Measurements from ENCODE around the gene HOXC11. TPM values are rescaled to one million over a fixed set of nuclear protein-coding genes. Genes with fewer than 3 reads are reported as not detected.

The HOXC11 gene
- total RNA-seq, 2 donors from 2014 or later = not detected

DNA sequence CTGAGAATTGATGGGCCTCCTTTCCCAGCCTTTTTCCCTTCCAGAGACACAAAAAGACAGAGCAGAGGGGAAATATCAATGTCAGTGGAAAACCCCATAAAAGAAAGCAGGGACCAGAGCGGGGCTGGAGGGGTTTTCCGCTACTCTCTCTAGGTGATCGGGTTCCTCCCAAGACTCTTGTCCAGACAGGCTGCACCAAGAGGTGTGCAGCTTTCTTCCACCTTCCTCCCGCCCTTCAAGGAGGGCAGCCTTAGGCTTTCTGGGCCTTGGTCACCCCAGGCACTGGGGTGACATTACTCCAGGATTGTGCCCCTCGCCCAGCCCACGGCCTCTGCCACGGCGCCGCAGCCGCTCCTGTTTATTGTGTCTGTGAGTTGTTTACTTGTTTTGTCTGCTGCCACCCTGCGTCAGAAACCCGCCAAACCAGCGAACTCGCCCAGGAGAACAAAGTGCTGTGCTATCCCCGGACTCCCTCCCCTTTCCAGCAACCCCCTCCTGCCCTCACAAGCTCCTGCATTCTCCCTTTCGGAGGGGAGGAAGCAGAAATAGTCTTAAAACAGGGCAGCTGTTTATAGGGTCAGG lies 48.6 kb downstream of the HOXC11 start:
- Histone ChIP-seq H3K27me3 (peaks cover 9 to 29% of the 10 kb centered on the region in 2 donors), H3K4me1 (peaks cover 0 to 36% of the 10 kb centered on the region in 2 donors), H3K9me3 (no peaks in the 10 kb centered on the region), H3K36me3 (no peaks in the 10 kb centered on the region), H3K27ac (no peak overlapping the region), H3K4me3 (no peak overlapping the region)
- no peak for DNase-seq (ENCODE audit: low spot score)
- TF ChIP-seq, protein P1, sequence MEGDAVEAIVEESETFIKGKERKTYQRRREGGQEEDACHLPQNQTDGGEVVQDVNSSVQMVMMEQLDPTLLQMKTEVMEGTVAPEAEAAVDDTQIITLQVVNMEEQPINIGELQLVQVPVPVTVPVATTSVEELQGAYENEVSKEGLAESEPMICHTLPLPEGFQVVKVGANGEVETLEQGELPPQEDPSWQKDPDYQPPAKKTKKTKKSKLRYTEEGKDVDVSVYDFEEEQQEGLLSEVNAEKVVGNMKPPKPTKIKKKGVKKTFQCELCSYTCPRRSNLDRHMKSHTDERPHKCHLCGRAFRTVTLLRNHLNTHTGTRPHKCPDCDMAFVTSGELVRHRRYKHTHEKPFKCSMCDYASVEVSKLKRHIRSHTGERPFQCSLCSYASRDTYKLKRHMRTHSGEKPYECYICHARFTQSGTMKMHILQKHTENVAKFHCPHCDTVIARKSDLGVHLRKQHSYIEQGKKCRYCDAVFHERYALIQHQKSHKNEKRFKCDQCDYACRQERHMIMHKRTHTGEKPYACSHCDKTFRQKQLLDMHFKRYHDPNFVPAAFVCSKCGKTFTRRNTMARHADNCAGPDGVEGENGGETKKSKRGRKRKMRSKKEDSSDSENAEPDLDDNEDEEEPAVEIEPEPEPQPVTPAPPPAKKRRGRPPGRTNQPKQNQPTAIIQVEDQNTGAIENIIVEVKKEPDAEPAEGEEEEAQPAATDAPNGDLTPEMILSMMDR (IDR thresholded peaks at IDR 0.05) = no peak

DNA sequence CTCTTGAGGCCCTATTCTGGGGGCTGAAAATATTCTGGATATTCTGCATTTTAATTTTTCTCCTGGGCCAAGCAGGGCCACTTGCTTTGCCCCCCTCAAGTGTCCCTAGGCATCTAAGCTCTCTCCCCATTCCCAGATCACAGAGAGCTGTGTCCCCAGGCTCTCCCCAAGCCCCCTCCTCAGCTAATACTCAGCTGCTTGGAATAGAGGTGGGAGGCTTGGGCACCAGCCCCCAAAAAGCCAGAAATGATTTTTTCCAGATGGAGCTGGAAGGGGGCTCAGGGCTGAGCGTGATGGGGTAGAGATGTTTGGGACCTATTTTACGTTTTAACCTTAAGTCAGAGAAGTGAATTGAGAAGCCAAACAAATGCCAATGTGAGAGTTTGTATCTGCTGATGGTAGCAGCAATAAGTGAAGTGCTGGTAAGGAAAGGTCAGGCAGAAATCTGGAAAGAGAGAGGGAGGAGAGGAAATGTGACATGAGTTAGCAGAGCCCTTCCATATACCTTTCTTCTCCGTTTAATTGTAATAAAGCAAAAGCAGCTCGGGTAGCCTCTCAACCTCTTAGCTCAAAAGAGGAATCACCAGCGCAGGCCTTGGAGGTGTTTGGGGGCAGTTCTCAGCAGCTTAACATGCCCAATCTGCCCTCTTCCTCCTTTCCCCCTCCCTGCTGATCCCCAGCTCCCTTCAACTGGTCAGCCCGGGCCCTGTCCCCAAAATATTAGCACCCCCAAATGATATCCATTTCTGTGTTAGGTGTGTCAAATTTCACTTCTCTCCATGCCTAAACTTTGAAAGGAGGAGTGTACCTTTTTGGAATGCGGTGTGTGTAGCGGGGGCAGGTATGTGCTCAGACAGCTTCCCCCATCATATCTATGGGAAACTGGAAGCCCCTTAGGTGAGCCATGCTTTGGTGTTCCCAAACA lies 50.3 kb downstream of the HOXC11 start:
- no peak for DNase-seq (ENCODE audit: low spot score)
- peaks cover 0 to 19% of the 10 kb centered on the region in 2 donors for H3K4me1 ChIP-seq
- H3K27ac ChIP-seq = no peak overlapping the region
- H3K9me3 ChIP-seq = no peaks in the 10 kb centered on the region
- H3K27me3 ChIP-seq = peaks cover 16 to 29% of the 10 kb centered on the region in 2 donors
- H3K4me3 ChIP-seq = no peak overlapping the region
- TF ChIP-seq, protein P1 (IDR thresholded peaks at IDR 0.05) = no peak
- H3K36me3 ChIP-seq = no peaks in the 10 kb centered on the region

DNA sequence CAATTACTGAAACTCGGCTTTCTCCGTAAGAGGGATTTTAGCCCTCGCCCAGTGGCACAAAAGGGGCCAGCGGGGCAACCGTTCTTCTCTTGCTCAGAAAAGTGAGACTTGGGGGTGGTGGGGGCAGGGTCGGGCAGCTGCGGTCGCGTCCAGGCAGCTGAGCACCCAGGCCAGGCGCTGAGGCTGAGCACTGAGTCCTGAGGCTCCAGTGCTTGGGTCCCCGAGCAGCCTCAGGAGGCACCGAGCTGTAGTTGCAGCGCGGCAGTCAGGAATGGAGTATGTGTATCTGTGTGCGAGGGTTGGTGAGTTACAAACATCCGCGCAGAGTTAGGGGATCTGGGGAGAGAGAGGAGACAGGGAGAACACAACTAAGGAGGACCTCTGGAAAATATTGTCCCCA lies 51.2 kb downstream of the HOXC11 start:
- no peak overlapping the region for H3K4me3 ChIP-seq
- no peak overlapping the region for H3K27ac ChIP-seq
- TF ChIP-seq, protein P1 (IDR thresholded peaks at IDR 0.05) = no peak
- peaks cover 24 to 38% of the 10 kb centered on the region in 2 donors for H3K27me3 ChIP-seq
- DNase-seq (ENCODE audit: low spot score) = no peak
- H3K4me1 ChIP-seq = peaks cover 0 to 12% of the 10 kb centered on the region in 2 donors
- no peaks in the 10 kb centered on the region for H3K9me3 ChIP-seq
- H3K36me3 ChIP-seq = no peaks in the 10 kb centered on the region

DNA sequence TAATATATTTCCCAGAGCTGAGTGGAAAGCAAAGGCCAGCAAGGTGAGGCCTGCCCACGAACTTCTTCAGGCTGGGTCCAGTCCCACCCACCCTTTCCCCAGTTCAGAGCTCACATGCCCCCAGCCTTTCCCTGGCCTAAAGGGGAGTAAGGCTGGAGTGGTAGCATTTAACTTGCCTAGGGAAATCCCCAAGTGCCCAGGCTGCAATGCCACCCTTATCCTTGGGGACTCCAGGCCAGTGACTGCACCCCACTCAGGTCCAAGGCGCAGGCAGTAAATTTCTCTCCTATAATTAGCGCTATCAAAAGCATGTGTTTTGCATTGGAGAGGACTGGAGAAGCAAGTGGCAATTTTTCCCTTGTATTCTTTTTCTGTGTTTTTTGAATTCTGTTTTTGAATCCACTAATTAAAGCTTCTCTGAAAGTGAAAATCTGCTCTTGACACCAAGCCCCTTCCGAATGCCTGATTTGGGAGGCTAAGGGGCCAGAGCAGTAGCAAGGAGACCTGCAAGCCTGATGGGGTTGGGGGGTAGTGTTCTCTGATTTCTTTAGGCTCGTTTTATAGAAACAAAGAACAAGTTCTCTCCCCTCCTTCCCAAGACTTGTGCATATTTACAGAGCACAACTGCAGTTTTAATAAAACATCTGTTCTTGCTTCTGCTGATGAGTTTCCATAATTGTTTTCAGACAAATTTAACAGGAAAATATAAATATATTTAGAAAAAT lies 51.8 kb downstream of the HOXC11 start:
- H3K27ac ChIP-seq = no peak overlapping the region
- H3K4me3 ChIP-seq = no peak overlapping the region

More for the DNA sequence above, 51.8 kb downstream of the HOXC11 start:
- H3K27me3 ChIP-seq = peaks cover 25 to 45% of the 10 kb centered on the region in 2 donors
- H3K4me1 ChIP-seq = peaks cover 0 to 12% of the 10 kb centered on the region in 2 donors
- TF ChIP-seq, protein P1 (IDR thresholded peaks at IDR 0.05) = no peak
- H3K9me3 ChIP-seq = no peaks in the 10 kb centered on the region
- H3K36me3 ChIP-seq = no peaks in the 10 kb centered on the region
- DNase-seq (ENCODE audit: low spot score) = no peak

Measured in right atrium auricular region (tissue), 2 donors.